GM12864 (cell line): ENCODE results near the gene GALNT7.

Source experiments
- DNase-seq: peaks from one replicate; pipeline ENCODE4 v3.0.0-alpha.2; 2011; ENCODE audit warnings: low read depth
- H3K4me3 ChIP-seq: 2 replicates; pipeline ENCODE4 v1.5.1; 2011; ENCODE audit warnings: mild to moderate bottlenecking, low read depth, low read length, control low read depth
- TF ChIP-seq, protein P1 (sequence below): IDR thresholded peaks from 2 replicates; pipeline ENCODE4 v1.5.1; 2011; ENCODE audit warnings: low read depth, mild to moderate bottlenecking, moderate library complexity, low read length, control low read depth, inconsistent platforms; ENCODE audit errors: missing control alignments

Gene GALNT7

DNA sequence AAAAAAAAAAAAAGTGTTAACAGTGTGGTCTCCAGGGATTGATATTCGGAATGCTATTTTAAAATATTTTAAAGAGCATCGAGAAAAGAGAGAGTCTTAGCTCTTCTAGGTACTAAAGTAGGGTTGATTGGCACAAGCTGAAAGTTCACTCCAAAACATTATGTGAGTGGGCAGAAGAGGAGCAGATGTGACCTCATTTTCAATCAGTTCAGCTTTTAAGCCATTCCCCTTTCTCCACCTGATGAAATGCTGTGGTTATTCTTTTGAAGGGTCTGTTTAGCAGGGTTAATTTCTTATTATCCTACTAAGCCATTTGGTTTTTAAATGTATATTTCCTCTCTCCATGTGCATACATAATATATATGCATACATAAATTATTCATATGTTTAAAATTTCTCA is 69.2 kb downstream of the GALNT7 start:
- no peak overlapping the region for H3K4me3 ChIP-seq
- TF ChIP-seq, protein P1, sequence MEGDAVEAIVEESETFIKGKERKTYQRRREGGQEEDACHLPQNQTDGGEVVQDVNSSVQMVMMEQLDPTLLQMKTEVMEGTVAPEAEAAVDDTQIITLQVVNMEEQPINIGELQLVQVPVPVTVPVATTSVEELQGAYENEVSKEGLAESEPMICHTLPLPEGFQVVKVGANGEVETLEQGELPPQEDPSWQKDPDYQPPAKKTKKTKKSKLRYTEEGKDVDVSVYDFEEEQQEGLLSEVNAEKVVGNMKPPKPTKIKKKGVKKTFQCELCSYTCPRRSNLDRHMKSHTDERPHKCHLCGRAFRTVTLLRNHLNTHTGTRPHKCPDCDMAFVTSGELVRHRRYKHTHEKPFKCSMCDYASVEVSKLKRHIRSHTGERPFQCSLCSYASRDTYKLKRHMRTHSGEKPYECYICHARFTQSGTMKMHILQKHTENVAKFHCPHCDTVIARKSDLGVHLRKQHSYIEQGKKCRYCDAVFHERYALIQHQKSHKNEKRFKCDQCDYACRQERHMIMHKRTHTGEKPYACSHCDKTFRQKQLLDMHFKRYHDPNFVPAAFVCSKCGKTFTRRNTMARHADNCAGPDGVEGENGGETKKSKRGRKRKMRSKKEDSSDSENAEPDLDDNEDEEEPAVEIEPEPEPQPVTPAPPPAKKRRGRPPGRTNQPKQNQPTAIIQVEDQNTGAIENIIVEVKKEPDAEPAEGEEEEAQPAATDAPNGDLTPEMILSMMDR, result no peak
- no peak for DNase-seq

DNA sequence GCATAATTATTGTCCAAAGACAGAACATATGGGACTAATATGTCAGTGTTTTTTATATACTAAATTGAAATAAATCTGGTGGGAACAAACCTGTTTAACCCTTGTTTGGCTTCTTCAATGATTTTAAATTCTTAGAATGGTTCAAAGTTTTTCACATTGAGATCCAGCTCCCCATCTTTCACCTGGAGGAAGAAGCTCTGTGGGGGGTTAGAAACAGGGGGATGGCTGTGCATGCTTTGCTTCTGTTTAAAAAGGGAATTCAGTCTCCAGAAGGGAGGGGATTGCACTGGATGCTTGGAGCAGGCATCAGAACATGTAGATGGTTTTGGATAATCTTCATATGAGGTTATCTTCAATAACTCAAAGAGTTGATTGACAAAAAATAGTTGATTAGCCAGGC is 72.1 kb downstream of the GALNT7 start:
- TF ChIP-seq, protein P1, result no peak
- H3K4me3 ChIP-seq, result no peak overlapping the region
- no peak for DNase-seq

DNA sequence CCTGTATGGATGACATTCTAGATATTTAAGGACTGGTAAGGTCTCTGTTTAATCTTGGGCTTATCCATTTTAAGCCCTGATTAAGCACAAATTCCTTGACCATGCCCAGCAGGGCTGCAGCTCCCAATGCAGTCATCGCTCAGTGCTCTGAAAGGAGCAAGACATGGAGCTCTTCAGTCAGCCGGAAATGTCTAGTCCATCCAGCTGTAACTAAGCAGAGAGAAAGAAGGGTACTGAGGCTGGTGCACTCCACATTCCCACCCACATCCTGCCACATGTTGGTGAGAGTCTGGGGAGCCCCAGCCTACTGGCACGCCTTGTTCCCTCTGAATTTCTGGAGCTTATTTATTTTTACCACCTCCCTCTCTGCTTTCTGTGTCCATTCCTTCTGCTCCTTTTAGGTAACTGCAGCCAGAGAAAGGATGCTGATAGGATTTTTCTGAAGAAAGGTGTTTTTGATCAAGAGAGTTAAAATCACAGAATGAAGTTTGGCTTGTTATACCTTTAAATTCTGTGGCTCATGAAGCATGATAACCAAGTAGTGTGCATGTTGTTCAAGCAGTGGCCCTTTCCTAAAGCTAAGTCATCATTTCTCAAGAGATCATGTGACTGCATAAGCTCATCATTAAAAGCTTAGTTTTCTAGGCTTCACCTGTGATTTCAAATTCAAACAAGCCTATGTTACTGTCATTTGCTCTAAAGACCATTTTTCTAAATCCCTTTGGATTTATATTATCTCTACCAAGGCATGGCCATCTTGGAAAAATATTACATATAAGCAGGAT is 74.0 kb downstream of the GALNT7 start:
- H3K4me3 ChIP-seq, result no peak overlapping the region

DNA sequence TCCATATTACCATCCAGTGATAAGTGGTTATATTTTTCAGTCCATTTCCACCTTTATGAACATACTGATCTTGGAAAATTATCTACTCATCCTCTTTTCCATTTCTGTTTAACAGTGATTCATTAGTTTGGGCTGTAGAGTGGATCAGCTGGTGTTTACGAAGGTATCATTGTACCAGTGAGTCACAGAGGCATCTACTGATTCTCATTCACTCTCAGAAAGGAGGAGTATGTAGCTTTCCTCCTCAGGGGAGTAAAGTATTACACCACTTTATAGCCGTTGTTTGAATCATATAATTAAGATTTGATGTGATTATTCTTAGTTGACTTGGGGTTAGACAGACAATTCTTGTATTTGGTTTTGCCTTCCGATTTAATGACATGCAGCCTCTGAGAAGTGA is 74.7 kb downstream of the GALNT7 start:
- no peak overlapping the region for H3K4me3 ChIP-seq
- DNase-seq, result no peak
- TF ChIP-seq, protein P1, result no peak

More for the DNA sequence above, 74.0 kb downstream of the GALNT7 start:
- TF ChIP-seq, protein P1, result no peak
- DNase-seq, result no peak

DNA sequence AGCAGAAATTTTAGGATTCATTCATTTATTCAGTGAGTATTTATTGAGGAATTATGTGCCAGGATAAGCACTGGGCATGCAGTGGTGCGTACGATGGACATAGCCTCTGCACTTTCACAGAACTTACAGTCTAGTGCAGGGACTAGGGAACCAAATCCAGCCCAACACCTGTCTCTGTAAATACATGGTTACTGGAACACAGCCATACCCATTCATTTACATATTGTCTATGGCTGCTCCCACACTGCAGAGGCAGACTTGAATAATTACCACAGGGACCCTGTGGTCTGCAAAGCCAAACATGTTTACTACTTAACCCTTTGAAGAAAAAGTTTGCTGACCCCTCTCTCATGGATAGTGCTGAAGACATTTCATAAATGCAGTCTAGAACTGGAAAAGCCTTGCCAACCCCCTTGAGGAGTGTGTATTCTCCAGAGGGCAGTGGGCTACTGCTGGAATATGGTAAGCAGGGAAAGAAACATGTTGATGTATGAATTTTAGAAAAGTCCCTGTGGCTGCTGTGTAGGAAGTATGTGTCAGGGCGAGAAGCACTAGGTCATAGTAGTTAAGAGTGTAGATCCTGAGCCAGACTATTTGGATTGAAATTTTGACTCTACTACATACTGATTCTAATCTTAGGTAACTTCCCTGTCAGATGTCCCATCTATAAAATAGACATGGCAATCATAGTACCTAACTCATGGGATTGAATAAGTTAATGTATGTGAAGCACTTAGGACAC is 75.5 kb downstream of the GALNT7 start:
- H3K4me3 ChIP-seq, result no peak overlapping the region
- TF ChIP-seq, protein P1, result no peak
- no peak for DNase-seq

DNA sequence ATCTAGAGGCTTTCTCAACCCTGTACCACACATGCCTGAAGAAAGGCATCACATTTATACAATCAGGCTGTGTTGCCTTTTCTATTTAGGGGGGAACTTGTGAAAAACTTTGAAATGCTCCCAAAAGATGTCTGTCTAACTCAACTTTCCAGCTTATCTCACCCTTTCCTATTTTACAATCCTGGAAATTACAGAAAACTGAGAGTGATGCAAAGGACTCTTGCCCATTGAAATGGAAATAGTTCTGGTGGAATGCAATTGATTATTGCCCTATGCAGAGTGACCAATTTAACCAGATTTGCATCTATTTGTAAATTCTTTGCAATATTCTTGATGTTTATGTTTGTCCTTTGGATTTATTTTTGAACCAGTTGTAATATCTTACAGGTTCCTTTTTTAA is 77.3 kb downstream of the GALNT7 start:
- TF ChIP-seq, protein P1, result no peak
- DNase-seq, result no peak
- no peak overlapping the region for H3K4me3 ChIP-seq

DNA sequence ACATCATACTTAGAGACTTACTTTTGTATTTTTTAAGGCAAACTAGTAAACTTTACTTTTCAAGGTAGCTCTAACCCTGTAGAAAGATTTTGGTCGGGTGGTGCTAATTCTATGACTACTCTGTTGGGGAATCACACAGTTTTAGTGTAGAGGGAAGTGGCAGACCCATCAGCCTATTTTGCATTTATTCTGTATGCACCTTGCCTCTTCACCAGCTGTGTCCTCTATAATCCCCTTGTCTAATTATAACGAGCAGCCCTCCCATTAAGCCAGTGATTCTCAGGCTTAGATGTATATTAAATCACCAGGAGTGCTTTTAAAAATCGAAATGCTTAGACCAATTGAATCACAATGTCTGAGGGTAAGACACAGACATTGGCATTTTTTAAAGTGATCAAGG is 78.1 kb downstream of the GALNT7 start:
- DNase-seq, result no peak
- H3K4me3 ChIP-seq, result no peak overlapping the region
- TF ChIP-seq, protein P1, result no peak
